ENCODE results near the gene TADA2B.

DNA sequence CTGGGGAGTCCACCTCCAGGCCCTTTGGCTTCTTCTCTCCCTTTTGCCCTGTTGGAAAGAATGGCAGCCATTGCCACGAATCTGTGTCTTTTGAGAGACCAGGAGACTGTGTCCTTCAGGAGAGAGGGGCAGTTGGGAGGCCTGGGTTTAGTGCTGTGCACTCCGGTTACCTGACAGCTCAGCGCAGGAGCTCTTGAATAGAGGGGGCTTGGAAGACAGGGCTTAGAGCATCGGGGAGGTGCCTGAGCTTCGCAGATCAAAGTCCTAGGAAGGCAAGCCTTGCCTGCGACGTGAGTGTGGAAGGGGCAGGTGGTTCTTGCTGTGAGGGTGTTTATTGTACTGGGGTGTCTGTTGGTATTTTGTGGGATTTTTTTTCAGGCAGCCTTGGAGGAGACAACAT is 41.9 kb upstream of the TADA2B start:
- TF ChIP-seq CTCF (IDR thresholded peaks at IDR 0.05) = no peak
- no peak for TF ChIP-seq POLR2A (IDR thresholded peaks at IDR 0.05)
